GM18508 (cell line): ENCODE measurements around the gene LAMC3.

ENCODE experiments used
- ATAC-seq: cut with Tn5 transposase; IDR thresholded peaks from one replicate; pipeline ENCODE4 v1.9.1; 2021; ENCODE audit warnings: moderate number of reproducible peaks; ENCODE audit not compliant: insufficient read depth, unreplicated experiment

Gene LAMC3

DNA sequence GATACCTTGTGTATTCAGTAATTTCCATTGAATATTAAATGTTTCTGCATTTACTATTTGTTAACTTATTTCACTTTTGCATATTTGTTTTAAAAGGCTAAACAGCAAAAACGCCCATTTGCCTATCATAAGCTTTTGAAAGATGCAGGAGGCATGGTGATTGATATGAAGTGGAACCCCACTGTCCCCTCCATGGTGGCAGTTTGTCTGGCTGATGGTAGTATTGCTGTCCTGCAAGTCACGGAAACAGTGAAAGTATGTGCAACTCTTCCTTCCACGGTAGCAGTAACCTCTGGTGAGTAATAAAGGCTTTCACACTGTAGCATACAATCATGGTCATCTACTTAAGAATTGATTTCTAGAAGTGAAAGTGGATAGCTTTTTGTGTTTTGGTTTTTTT lies 120.2 kb downstream of the LAMC3 start:
- no peak for ATAC-seq

- ATAC-seq, result no peak
Measured at GRCh38 chr9:131138676-131139075, 129.7 kb downstream of the LAMC3 start.

DNA sequence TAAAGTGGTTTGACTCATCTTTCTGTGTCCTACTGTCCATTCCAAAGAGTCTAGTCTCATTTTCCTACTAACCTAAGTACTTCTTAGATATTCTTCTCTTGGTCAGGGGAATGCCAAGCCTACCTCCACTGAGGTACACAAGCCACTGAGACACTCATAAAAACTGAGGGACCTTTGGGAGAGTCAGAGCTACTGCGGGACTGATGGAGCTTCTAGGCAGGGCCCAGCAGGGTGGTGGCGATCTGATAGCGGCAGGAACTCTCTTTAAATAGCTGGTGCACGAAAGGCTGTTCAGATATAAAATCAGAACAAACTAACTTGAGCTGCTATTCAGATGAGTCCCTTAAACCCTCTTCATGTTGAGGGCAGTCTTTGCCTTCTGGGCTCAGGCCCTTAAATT lies 131.1 kb downstream of the LAMC3 start:
- ATAC-seq, result no peak

GRCh38 chr9:131140550-131140949 lies 131.6 kb downstream of the LAMC3 start:
- no peak for ATAC-seq

DNA sequence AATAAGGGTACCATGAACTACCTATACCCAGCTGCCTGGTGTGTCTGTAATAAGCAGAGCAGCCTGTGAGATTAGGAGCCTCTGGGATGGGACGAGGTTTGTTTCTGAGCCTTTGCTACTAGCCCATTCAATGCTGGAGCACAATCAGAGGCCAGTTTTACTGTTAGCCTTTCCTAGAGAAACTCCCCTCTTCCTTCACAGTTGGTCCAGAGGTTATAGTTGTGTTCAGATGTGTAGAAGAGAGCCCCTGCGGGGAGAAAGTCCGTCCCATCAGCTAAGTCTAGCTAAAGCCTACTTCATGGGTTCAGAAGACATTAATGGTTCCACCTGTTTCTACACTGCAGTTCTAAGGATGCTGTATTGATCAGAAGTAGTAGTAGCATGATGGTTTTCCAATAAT lies 133.2 kb downstream of the LAMC3 start:
- ATAC-seq, result no peak
